Suprapubic skin (tissue), 4 donors: Measurements from ENCODE around the gene KLHL17.

ENCODE experiments used
- EP300 ChIP-seq: sonication (generic); formaldehyde crosslinking; IDR thresholded peaks from one replicate; pipeline ENCODE4 v1.6.1; 2017; ENCODE audit warnings: antibody characterized with exemption
- POLR2A ChIP-seq, 2 donors: fragments of 450-650 bp; IDR thresholded peaks; one replicate each; pipeline ENCODE4 v1.6.1; 2017; ENCODE audit warnings: antibody characterized with exemption in 2 of 2, mild to moderate bottlenecking in 2 of 2, moderate library complexity in 2 of 2
- POLR2AphosphoS5 ChIP-seq, 3 donors: sonication (generic); formaldehyde crosslinking; IDR thresholded peaks; one replicate each; pipeline ENCODE4 v1.6.1; 2017; ENCODE audit warnings: antibody characterized with exemption in 3 of 3

- TF ChIP-seq EP300 = no peak
- no peak for TF ChIP-seq POLR2A (IDR thresholded peaks at IDR 0.05)
- no peak for TF ChIP-seq POLR2AphosphoS5 (IDR thresholded peaks at IDR 0.05)
These were observed 14.4 kb downstream of the KLHL17 start for GRCh38 chr1:974687-975328.
